H9 (cell line): ENCODE measurements around the gene CDC5L. TPM values are rescaled to one million over a fixed set of nuclear protein-coding genes. Genes with fewer than 3 reads are reported as not detected.
A peak's percentile ranks its signal among the peaks of the same experiment; 100 is the strongest.

Experiments
- DNase-seq: peaks from one replicate; pipeline ENCODE4 v3.0.0-alpha.2; 2017
- H2AFZ ChIP-seq: one replicate; pipeline ENCODE4 v1.6.1; 2013; ENCODE audit warnings: mild to moderate bottlenecking, low read length, control low read depth, moderate library complexity
- H2AK5ac ChIP-seq: 2 replicates; pipeline ENCODE4 v1.6.1; 2013; ENCODE audit warnings: low read length, control low read depth, mixed read lengths; ENCODE audit not compliant: insufficient read length
- H2BK120ac ChIP-seq: one replicate; pipeline ENCODE4 v1.6.1; 2013; ENCODE audit warnings: low read depth, mild to moderate bottlenecking, low read length, control low read depth, inconsistent platforms; ENCODE audit not compliant: poor library complexity, severe bottlenecking
- H2BK12ac ChIP-seq: 2 replicates; pipeline ENCODE4 v1.6.1; 2013; ENCODE audit warnings: low read length, control low read depth, mixed read lengths, low read depth; ENCODE audit not compliant: insufficient read length
- H2BK15ac ChIP-seq: 2 replicates; pipeline ENCODE4 v1.6.1; 2013; ENCODE audit warnings: low read depth, low read length, control low read depth
- H2BK20ac ChIP-seq: one replicate; pipeline ENCODE4 v1.6.1; 2013; ENCODE audit warnings: low read depth, mild to moderate bottlenecking, low read length, control low read depth, inconsistent platforms; ENCODE audit not compliant: poor library complexity, severe bottlenecking
- H2BK5ac ChIP-seq: 2 replicates; pipeline ENCODE4 v1.6.1; 2013; ENCODE audit warnings: low read length, control low read depth, mixed read lengths; ENCODE audit not compliant: insufficient read length
- H3K14ac ChIP-seq: 2 replicates; pipeline ENCODE4 v1.6.1; 2013; ENCODE audit warnings: low read length, control low read depth; ENCODE audit not compliant: insufficient read depth
- H3K18ac ChIP-seq: 2 replicates; pipeline ENCODE4 v1.6.1; 2013; ENCODE audit warnings: low read depth, mild to moderate bottlenecking, mixed read lengths, low read length, control low read depth; ENCODE audit not compliant: insufficient read length
- H3K23ac ChIP-seq: 2 replicates; pipeline ENCODE4 v1.6.1; 2013; ENCODE audit warnings: low read length, control low read depth, mixed read lengths, low read depth; ENCODE audit not compliant: insufficient read length
- H3K23me2 ChIP-seq: 2 replicates; pipeline ENCODE4 v1.6.1; 2013; ENCODE audit warnings: low read depth, mild to moderate bottlenecking, mixed read lengths, low read length, control low read depth; ENCODE audit not compliant: insufficient read length, poor library complexity, severe bottlenecking
- H3K27ac ChIP-seq: 2 replicates; pipeline ENCODE4 v1.5.1; 2013; ENCODE audit warnings: low read length, control low read depth, mixed read lengths, low read depth; ENCODE audit not compliant: insufficient read length
- H3K27me3 ChIP-seq: 2 replicates; pipeline ENCODE4 v1.6.1; 2013; ENCODE audit warnings: low read length, control low read depth, inconsistent platforms; ENCODE audit not compliant: insufficient read depth
- H3K4ac ChIP-seq: 2 replicates; pipeline ENCODE4 v1.6.1; 2013; ENCODE audit warnings: low read depth, mild to moderate bottlenecking, control low read depth, inconsistent platforms, low read length, moderate library complexity
- H3K4me1 ChIP-seq: 2 replicates; pipeline ENCODE4 v1.6.1; 2013; ENCODE audit warnings: low read length, control low read depth, inconsistent platforms; ENCODE audit not compliant: insufficient read depth
- H3K4me2 ChIP-seq: 2 replicates; pipeline ENCODE4 v1.6.1; 2013; ENCODE audit warnings: low read length, control low read depth, mixed read lengths; ENCODE audit not compliant: insufficient read length, insufficient read depth
- H3K56ac ChIP-seq: 2 replicates; pipeline ENCODE4 v1.6.1; 2013; ENCODE audit warnings: low read depth, mild to moderate bottlenecking, mixed read lengths, low read length, control low read depth; ENCODE audit not compliant: insufficient read length
- H3K79me1 ChIP-seq: 2 replicates; pipeline ENCODE4 v1.6.1; 2013; ENCODE audit warnings: low read depth, mild to moderate bottlenecking, moderate library complexity, low read length, control low read depth, inconsistent platforms; ENCODE audit not compliant: insufficient read depth, poor library complexity, severe bottlenecking
- H3K79me2 ChIP-seq: 2 replicates; pipeline ENCODE4 v1.6.1; 2013; ENCODE audit warnings: low read length, control low read depth, inconsistent platforms; ENCODE audit not compliant: insufficient read depth
- H3K9ac ChIP-seq: 2 replicates; pipeline ENCODE4 v1.6.1; 2013; ENCODE audit warnings: low read length, control low read depth, mixed read lengths; ENCODE audit not compliant: insufficient read length; ENCODE audit errors: extremely low read depth
- H3K9me3 ChIP-seq: one replicate; pipeline ENCODE4 v1.6.1; 2013; ENCODE audit warnings: low read depth, low read length, inconsistent platforms; ENCODE audit not compliant: control insufficient read depth
- H3T11ph ChIP-seq: one replicate; pipeline ENCODE4 v1.6.1; 2013; ENCODE audit warnings: mild to moderate bottlenecking, low read length, control low read depth, inconsistent platforms
- H4K20me1 ChIP-seq: one replicate; pipeline ENCODE4 v1.6.1; 2013; ENCODE audit not compliant: control insufficient read depth, insufficient read length, insufficient read depth
- H4K5ac ChIP-seq: 2 replicates; pipeline ENCODE4 v1.6.1; 2013; ENCODE audit warnings: low read depth, mild to moderate bottlenecking, mixed read lengths, low read length, control low read depth; ENCODE audit not compliant: insufficient read length
- H4K8ac ChIP-seq: replicated peaks from 2 replicates; pipeline ENCODE4 v1.6.1; 2013; ENCODE audit warnings: low read length, control low read depth, mixed read lengths, low read depth; ENCODE audit not compliant: insufficient read length
- H4K91ac ChIP-seq: 2 replicates; pipeline ENCODE4 v1.6.1; 2013; ENCODE audit warnings: low read depth, mild to moderate bottlenecking, moderate library complexity, mixed read lengths, low read length, control low read depth; ENCODE audit not compliant: insufficient read length
- H3K27ac Mint-ChIP-seq, 3 experiments: 2 replicates in 2 of 3; 3 replicates in 1 of 3; pipeline ENCODE4 v1.8.0; 2020 to 2021; ENCODE audit warnings: mixed read lengths in 3 of 3, mild to moderate bottlenecking in 1 of 3, moderate library complexity in 1 of 3
- H3K27me3 Mint-ChIP-seq: 2 replicates; pipeline ENCODE4 v1.8.0; 2021; ENCODE audit warnings: low read depth, mild to moderate bottlenecking, moderate library complexity, mixed read lengths
- H3K36me3 Mint-ChIP-seq, 3 experiments: 2 replicates in 2 of 3; 3 replicates in 1 of 3; pipeline ENCODE4 v1.8.0; 2020 to 2021; ENCODE audit warnings: low read depth in 3 of 3, mixed read lengths in 3 of 3; ENCODE audit not compliant: insufficient read depth in 1 of 3
- H3K4me1 Mint-ChIP-seq, 2 experiments: 2 replicates each; pipeline ENCODE4 v1.8.0; 2020; ENCODE audit warnings: mixed read lengths in 2 of 2
- H3K4me3 Mint-ChIP-seq, 2 experiments: 2 replicates in 1 of 2; 3 replicates in 1 of 2; pipeline ENCODE4 v1.8.0; 2020 to 2021; ENCODE audit warnings: mild to moderate bottlenecking in 2 of 2, mixed read lengths in 2 of 2, moderate library complexity in 1 of 2
- H3K9me3 Mint-ChIP-seq, 2 experiments: 2 replicates in 1 of 2; 3 replicates in 1 of 2; pipeline ENCODE4 v1.8.0; 2020; ENCODE audit warnings: mild to moderate bottlenecking in 2 of 2, mixed read lengths in 2 of 2, moderate library complexity in 1 of 2
- CTCF ChIP-seq: fragments of 200-600 bp; sonication (generic); conservative IDR thresholded peaks from 3 replicates; pipeline ENCODE4 v1.8.0; 2021; ENCODE audit warnings: antibody characterized with exemption, mild to moderate bottlenecking
- WGBS: extraction: QIAGEN DNeasy Blood & Tissue Kit; methylation state at CpG from one replicate; pipeline ENCODE4 v1.1.7; 2013; ENCODE audit warnings: missing lambda C conversion rate, low lambda C conversion rate, mixed read lengths; ENCODE audit not compliant: insufficient read length; ENCODE audit errors: extremely low coverage; 5-methylcytosine and 5-hydroxymethylcytosine counted together
- total RNA-seq: library from RNA; stranded (reverse); gene quantifications from 2 replicates; pipeline ENCODE4 v1.2.1, GENCODE V29; 2021

CDC5L gene
- total RNA-seq, 1 experiment from 2014 or later = 34.3 TPM

DNA sequence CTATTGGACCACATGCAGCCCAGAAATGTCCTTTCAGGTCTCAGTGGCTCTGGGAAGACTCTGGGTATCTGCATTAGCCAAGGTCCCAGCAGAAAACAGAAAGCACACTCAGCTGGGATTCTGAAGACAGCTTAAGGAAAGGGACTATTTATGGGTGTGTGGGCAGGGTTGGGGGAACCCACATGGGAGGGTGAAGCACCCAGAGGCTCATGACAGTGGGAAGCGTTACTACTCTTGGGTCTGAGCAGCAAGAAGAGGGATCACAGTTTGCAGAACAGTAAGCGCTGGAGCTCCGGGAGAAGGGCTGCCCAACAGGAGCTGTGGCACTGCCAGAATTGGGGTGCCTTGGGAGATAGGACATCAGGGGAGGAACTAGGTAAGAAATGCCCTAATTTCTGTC lies 12.4 kb upstream of the CDC5L start:
- WGBS = no CpG with 5 or more reads among the region's 3 CpGs
- no peak overlapping the region for H3T11ph ChIP-seq
- no peaks in the 10 kb centered on the region for H3K79me1 ChIP-seq
- H3K79me2 ChIP-seq = no peaks in the 10 kb centered on the region
- H4K8ac ChIP-seq = no peak overlapping the region
- no peak overlapping the region for H2BK120ac ChIP-seq
- no peak overlapping the region for H2AFZ ChIP-seq
- no peaks in the 10 kb centered on the region for H3K4me1 Mint-ChIP-seq
- DNase-seq = no peak
- no peak overlapping the region for H3K4me3 Mint-ChIP-seq
- no peak overlapping the region for H3K56ac ChIP-seq
- TF ChIP-seq CTCF = no peak
- no peak overlapping the region for H3K23ac ChIP-seq
- H3K4me2 ChIP-seq = no peak overlapping the region
- no peak overlapping the region for H4K91ac ChIP-seq
- H3K27me3 ChIP-seq = no peaks in the 10 kb centered on the region
- H3K9me3 ChIP-seq = no peaks in the 10 kb centered on the region
- H3K23me2 ChIP-seq = no peaks in the 10 kb centered on the region
- H2BK5ac ChIP-seq = no peak overlapping the region
- peak overlapping the region in 1 of 3 experiments; percentile 15; a peak in 2 of 7 replicates for H3K27ac Mint-ChIP-seq
- H3K9me3 Mint-ChIP-seq = no peaks in the 10 kb centered on the region
- H3K4ac ChIP-seq = no peak overlapping the region
- H2BK20ac ChIP-seq = no peak overlapping the region
- H2BK15ac ChIP-seq = no peak overlapping the region
- H3K27ac ChIP-seq = no peak overlapping the region
- no peak overlapping the region for H3K9ac ChIP-seq
- H3K14ac ChIP-seq = no peak overlapping the region
- H3K27me3 Mint-ChIP-seq = peaks cover 12% of the 10 kb centered on the region
- H4K5ac ChIP-seq = no peak overlapping the region
- no peak overlapping the region for H2AK5ac ChIP-seq
- H3K4me1 ChIP-seq = no peaks in the 10 kb centered on the region
- H2BK12ac ChIP-seq = no peak overlapping the region
- no peak overlapping the region for H3K18ac ChIP-seq
- no peaks in the 10 kb centered on the region for H4K20me1 ChIP-seq
- H3K36me3 Mint-ChIP-seq = no peaks in the 10 kb centered on the region
